ENCODE results near the gene POLDIP3. TPM values are rescaled to one million over a fixed set of nuclear protein-coding genes. Genes with fewer than 3 reads are reported as not detected.

The POLDIP3 gene
- total and polyA plus RNA-seq, 5 donors = 20.8 to 44.7 (median 35.5) TPM

DNA sequence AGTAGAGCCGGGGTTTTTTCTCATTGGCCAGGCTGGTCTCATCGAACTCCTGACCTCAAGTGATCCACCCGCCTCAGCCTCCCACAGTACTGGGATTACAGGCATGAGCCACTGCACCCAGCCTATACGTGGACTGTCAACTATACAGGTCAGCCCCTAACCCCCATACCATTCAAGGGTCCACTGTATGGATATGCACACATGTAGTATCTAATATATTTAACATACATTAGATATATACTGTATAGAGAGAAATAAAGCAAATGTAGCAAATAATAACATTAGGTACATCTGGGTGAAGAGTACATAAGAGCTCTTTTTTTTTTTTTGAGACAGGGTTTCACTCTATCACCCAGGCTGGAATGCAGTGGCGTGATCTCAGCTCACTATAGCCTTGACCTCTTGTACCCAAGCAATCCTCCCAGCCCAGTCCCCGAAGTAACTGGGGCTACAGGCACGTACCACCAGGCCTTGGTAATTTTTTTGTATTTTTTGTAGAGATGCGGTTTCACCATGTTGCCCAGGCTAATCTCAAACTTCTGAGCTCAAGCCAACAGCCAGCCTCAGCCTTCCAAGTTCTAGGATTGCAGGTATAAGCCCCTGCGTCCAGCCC, 27.2 kb upstream of the POLDIP3 start:
- peaks cover 29% of the 10 kb centered on the region for H3K4me1 ChIP-seq (ENCODE audit: control insufficient read depth, insufficient read depth, low read length)
- no peaks in the 10 kb centered on the region for H3K27me3 ChIP-seq (ENCODE audit: control insufficient read depth, insufficient read depth)
- DNase-seq (peak in 1 of 3 donors; percentile 18), ATAC-seq (no peak)
- peak overlapping the region; percentile 12 for H3K27ac ChIP-seq (ENCODE audit: low read length)
- intact Hi-C loops (cut with DNase I) = no loop called here
- 61% methylated on average over 9 of the region's 9 CpGs for WGBS
- H3K9me3 ChIP-seq (ENCODE audit: control insufficient read depth, low read length) = no peaks in the 10 kb centered on the region
- H3K4me3 ChIP-seq (ENCODE audit: low read length) = no peak overlapping the region

DNA sequence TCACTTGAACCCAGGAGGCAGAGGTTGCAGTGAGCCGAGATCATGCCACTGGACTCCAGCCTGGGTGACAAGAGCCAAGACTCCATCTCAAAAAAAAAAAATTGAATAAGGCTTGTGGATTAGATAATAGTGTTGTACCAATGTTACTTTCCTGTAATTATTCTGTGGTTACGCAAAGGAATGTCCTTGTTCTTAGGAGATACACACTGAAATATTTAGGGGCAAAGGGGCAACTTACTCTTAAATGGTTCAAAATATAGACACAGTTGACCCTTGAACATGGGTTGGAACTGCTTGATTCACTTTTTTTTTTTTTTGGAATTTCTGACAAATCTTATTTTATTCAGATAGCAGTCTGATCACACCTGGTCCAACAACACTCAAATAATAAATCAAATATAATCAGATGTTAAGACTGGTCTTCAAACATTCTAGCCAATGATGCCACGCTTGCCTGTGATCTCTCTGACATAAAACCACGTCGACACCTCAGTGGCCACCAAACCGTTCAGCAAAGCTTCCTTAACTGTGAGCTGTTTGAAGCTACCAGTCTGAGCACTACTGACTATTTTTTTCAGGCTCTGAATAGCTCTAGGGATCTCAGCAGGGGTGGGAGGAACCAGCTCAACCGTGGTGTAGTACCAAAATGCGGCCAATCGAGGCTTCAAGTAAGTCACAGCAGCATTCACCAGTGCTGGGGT, 25.0 kb upstream of the POLDIP3 start:
- WGBS = 69% methylated on average over 9 of the region's 9 CpGs
- Histone ChIP-seq H3K27me3 (ENCODE audit: control insufficient read depth, insufficient read depth) (no peaks in the 10 kb centered on the region), H3K27ac (ENCODE audit: low read length) (peak overlapping the region; percentile 39), H3K4me1 (ENCODE audit: control insufficient read depth, insufficient read depth, low read length) (peaks cover 14% of the 10 kb centered on the region), H3K4me3 (ENCODE audit: low read length) (no peak overlapping the region), H3K9me3 (ENCODE audit: control insufficient read depth, low read length) (no peaks in the 10 kb centered on the region)
- no peak for ATAC-seq
- intact Hi-C loops (cut with DNase I) = no loop called here
- peak in 1 of 3 donors; percentile 19 for DNase-seq

GRCh38 chr22:42637555-42637954, 22.9 kb upstream of the POLDIP3 start:
- ATAC-seq = no peak
- intact Hi-C loops (cut with DNase I) = no loop called here
- Histone ChIP-seq H3K4me3 (ENCODE audit: low read length) (no peak overlapping the region), H3K27ac (ENCODE audit: low read length) (no peak overlapping the region), H3K27me3 (ENCODE audit: control insufficient read depth, insufficient read depth) (no peaks in the 10 kb centered on the region), H3K4me1 (ENCODE audit: control insufficient read depth, insufficient read depth, low read length) (no peaks in the 10 kb centered on the region), H3K9me3 (ENCODE audit: control insufficient read depth, low read length) (no peaks in the 10 kb centered on the region)
- WGBS = 84% methylated on average over 12 of the region's 12 CpGs
- no peak for DNase-seq

DNA sequence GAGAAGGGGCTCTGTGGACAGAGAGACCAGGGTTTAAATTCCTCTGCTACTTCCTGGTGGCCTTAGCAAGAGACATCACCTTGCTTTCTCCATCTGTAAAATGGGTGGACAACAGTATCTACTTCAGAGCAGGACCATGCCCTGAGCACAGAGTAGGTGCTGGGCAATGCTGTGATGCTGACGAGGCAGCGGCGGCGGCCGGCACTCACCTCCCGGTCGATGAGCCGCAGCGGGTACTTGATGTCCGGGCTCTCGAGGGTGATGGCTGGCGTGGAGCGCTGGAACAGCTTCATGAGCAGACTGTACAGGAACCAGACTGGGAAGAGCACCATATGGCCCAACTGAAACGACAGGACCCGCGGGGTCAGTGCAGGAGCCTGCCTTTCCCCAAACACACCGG, 21.8 kb upstream of the POLDIP3 start:
- WGBS = 93% methylated on average over 17 of the region's 17 CpGs
- no peak for DNase-seq
- no peak for ATAC-seq
- Histone ChIP-seq H3K9me3 (ENCODE audit: control insufficient read depth, low read length) (no peaks in the 10 kb centered on the region), H3K27me3 (ENCODE audit: control insufficient read depth, insufficient read depth) (no peaks in the 10 kb centered on the region), H3K4me3 (ENCODE audit: low read length) (no peak overlapping the region), H3K27ac (ENCODE audit: low read length) (no peak overlapping the region), H3K4me1 (ENCODE audit: control insufficient read depth, insufficient read depth, low read length) (no peaks in the 10 kb centered on the region)
- intact Hi-C loops (cut with DNase I) = no loop called here

DNA sequence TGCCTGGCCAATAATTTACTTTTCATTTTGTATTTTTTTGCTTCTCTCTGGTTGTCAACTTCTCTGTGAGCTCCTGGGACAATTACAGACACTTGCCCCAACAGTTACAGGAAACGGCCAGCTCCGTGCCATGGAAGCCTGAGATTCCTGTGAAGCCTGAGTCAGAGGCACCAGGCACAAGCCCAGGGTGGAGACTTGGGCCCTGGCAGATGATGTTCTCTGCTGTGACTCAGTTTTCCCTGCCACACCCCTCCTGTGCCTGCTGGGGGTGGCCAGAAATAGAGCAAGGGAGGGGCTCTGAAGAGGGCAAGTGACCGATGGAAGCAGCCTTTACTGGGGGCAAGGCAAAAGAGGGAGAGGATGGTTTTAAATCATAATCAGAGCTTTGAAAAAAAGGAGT, 20.8 kb upstream of the POLDIP3 start:
- H3K4me3 ChIP-seq (ENCODE audit: low read length) = no peak overlapping the region
- no peaks in the 10 kb centered on the region for H3K4me1 ChIP-seq (ENCODE audit: control insufficient read depth, insufficient read depth, low read length)
- 52% methylated on average over 3 of the region's 3 CpGs for WGBS
- peak overlapping the region; percentile 63 for H3K27ac ChIP-seq (ENCODE audit: low read length)
- DNase-seq (peak; percentile 68 to 81 (median 77)), ATAC-seq (peak; percentile 82 to 92)
- intact Hi-C loops (cut with DNase I) = no loop called here
- no peaks in the 10 kb centered on the region for H3K9me3 ChIP-seq (ENCODE audit: control insufficient read depth, low read length)
- H3K27me3 ChIP-seq (ENCODE audit: control insufficient read depth, insufficient read depth) = no peaks in the 10 kb centered on the region

DNA sequence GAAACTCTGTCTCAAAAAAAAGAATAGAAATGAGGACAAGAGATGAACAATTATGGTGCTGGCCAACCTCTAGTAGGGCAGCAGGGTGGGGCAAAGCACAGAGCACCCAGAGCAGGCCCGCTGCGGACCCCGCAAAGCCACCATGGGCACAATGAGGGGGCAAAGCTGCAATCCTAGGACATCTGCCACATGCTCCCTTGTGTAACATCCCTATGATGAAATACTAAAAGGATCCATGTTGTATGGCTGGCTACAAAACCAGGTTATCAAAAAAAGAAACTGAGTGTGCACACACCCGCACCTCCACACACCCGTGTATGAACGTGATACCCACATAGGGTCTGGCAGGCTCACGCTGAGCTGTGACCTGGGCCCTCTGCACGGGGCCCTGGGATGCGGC, 18.3 kb upstream of the POLDIP3 start:
- intact Hi-C loops (cut with DNase I) = no loop called here
- Histone ChIP-seq H3K9me3 (ENCODE audit: control insufficient read depth, low read length) (no peaks in the 10 kb centered on the region), H3K4me1 (ENCODE audit: control insufficient read depth, insufficient read depth, low read length) (no peaks in the 10 kb centered on the region), H3K27ac (ENCODE audit: low read length) (no peak overlapping the region), H3K4me3 (ENCODE audit: low read length) (no peak overlapping the region), H3K27me3 (ENCODE audit: control insufficient read depth, insufficient read depth) (no peaks in the 10 kb centered on the region)
- WGBS = 90% methylated on average over 9 of the region's 9 CpGs
- no peak for DNase-seq
- no peak for ATAC-seq

DNA sequence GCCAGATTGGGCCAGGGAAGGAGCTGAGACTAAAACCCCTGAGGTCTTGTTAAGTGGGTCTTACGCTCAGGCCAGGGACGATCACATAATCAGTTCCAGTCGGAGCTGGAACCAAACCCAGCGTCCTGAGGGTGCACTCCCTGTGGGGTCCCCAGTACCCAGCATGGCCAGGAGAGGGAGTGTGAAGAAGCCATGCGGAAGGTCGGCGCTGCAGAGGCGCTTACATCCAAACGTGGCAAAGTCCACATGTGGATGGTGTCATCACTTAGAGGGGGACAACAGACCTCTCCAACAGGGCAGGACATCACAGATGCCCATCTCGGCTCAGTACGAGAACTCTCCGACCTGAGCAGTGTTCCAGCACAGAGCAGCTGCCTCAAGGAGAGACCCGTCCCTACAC, 17.4 kb upstream of the POLDIP3 start:
- Histone ChIP-seq H3K4me1 (ENCODE audit: control insufficient read depth, insufficient read depth, low read length) (no peaks in the 10 kb centered on the region), H3K27ac (ENCODE audit: low read length) (no peak overlapping the region), H3K4me3 (ENCODE audit: low read length) (no peak overlapping the region), H3K9me3 (ENCODE audit: control insufficient read depth, low read length) (no peaks in the 10 kb centered on the region), H3K27me3 (ENCODE audit: control insufficient read depth, insufficient read depth) (no peaks in the 10 kb centered on the region)
- no peak for ATAC-seq
- DNase-seq = no peak
- intact Hi-C loops (cut with DNase I) = no loop called here
- WGBS = 72% methylated on average over 13 of the region's 13 CpGs

DNA sequence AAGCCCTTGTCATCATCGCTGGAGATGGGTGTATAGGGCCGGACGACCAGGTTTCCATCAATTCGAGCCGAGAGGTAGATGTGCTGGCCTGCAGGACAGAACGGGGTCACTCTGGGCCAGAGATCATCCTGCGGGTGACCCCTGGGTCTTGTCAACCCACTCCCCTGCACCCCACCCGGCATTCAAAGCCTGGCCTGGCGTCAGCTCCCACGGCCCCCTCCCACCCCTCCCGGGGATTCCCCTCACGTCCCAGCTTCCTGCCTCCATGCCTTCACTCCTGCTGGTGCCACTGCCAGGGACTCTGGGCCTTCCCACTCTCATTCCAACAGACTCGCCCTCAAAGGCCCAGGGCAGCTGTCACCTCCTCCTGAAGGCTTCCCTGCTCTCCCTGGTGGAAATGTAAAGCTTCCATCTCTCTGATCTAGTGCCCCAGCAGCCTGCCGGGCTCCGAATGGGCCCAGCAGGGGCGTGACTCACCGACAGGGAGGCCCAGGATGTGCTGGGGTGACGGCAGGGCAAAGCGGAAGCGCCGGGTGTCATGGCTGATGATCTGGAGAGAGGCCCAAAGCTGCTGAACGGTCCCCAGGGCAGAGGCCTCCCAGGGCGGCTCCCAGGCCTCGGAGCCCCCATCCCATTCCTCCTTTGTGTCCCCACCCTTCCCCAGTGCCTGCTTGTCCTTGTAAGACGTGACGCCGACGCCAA, 16.4 kb upstream of the POLDIP3 start:
- no peaks in the 10 kb centered on the region for H3K9me3 ChIP-seq (ENCODE audit: control insufficient read depth, low read length)
- peak in 1 of 3 donors; percentile 50 for DNase-seq
- no peak overlapping the region for H3K4me3 ChIP-seq (ENCODE audit: low read length)
- intact Hi-C loops (cut with DNase I) = no loop called here
- no peaks in the 10 kb centered on the region for H3K4me1 ChIP-seq (ENCODE audit: control insufficient read depth, insufficient read depth, low read length)
- 82% methylated on average over 28 of the region's 28 CpGs for WGBS
- H3K27me3 ChIP-seq (ENCODE audit: control insufficient read depth, insufficient read depth) = no peaks in the 10 kb centered on the region
- H3K27ac ChIP-seq (ENCODE audit: low read length) = no peak overlapping the region
- ATAC-seq = no peak

DNA sequence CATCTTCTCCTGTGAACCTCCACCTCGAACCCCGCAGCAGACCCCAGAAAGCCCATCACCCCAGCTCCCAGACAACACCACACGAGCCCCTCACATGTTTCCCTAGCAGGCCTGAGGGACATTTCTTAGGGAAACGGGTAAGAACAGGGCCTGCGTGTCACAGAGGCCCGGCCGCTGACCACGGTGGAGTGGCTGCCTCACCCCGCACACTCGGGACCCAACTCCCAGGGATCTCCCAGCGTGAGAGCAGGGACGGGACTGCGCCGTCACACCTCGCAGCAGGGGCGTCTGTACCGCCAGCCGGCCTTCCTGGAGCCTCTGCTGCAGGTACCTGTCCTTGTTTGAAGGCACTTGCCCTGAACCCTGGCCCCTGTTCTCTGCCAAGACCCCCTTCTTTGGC, 15.5 kb upstream of the POLDIP3 start:
- Histone ChIP-seq H3K4me1 (ENCODE audit: control insufficient read depth, insufficient read depth, low read length) (no peaks in the 10 kb centered on the region), H3K9me3 (ENCODE audit: control insufficient read depth, low read length) (no peaks in the 10 kb centered on the region), H3K27ac (ENCODE audit: low read length) (no peak overlapping the region), H3K27me3 (ENCODE audit: control insufficient read depth, insufficient read depth) (no peaks in the 10 kb centered on the region), H3K4me3 (ENCODE audit: low read length) (no peak overlapping the region)
- no peak for ATAC-seq
- 97% methylated on average over 18 of the region's 18 CpGs for WGBS
- peak in 1 of 3 donors; percentile 44 for DNase-seq
- intact Hi-C loops (cut with DNase I) = no loop called here

GRCh38 chr22:42627981-42628380, 13.3 kb upstream of the POLDIP3 start:
- ATAC-seq = no peak
- no peaks in the 10 kb centered on the region for H3K27me3 ChIP-seq (ENCODE audit: control insufficient read depth, insufficient read depth)
- H3K4me1 ChIP-seq (ENCODE audit: control insufficient read depth, insufficient read depth, low read length) = no peaks in the 10 kb centered on the region
- no peak overlapping the region for H3K27ac ChIP-seq (ENCODE audit: low read length)
- peak in 1 of 3 donors; percentile 19 for DNase-seq
- H3K9me3 ChIP-seq (ENCODE audit: control insufficient read depth, low read length) = no peaks in the 10 kb centered on the region
- H3K4me3 ChIP-seq (ENCODE audit: low read length) = no peak overlapping the region
- intact Hi-C loops (cut with DNase I) = no loop called here
- WGBS = 95% methylated on average over 9 of the region's 9 CpGs

DNA sequence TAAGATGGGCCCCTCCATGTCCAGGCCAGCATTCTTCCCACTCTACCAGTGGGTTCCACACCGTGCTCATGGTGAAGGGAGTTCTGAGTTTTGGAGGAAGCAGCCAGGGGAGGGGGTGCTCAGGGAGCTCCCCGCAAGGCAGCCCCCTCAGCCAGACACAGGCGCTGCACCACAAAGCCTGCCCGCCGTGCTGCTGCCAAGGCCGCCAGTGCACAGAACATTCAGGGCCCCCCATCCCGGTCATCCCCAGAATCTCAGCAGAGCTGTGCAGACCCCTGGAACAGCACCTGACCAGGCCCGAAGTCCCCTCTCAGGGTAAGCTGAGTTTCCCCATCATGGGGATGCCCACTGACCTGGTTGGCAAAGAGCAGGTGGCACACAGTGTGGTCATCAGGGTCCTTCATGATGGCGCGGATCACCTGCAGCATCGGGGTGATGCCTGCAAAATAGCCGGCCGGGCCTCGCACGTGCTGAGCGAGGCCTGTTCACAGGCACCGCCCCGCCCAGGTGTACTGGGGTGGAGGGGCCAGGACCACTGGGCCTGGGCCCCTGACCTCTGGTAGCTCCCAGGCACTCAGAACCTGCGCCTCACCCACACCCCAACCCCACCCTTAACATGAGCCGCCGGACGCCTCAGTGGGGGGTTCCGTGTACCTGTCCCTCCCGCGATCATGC, 12.4 kb upstream of the POLDIP3 start:
- Histone ChIP-seq H3K27ac (ENCODE audit: low read length) (no peak overlapping the region), H3K9me3 (ENCODE audit: control insufficient read depth, low read length) (no peaks in the 10 kb centered on the region), H3K27me3 (ENCODE audit: control insufficient read depth, insufficient read depth) (no peaks in the 10 kb centered on the region), H3K4me1 (ENCODE audit: control insufficient read depth, insufficient read depth, low read length) (no peaks in the 10 kb centered on the region), H3K4me3 (ENCODE audit: low read length) (no peak overlapping the region)
- ATAC-seq (no peak), DNase-seq (peak in 1 of 3 donors; percentile 51)
- intact Hi-C loops (cut with DNase I) = no loop called here
- WGBS = 92% methylated on average over 25 of the region's 25 CpGs

All from right cardiac atrium (tissue), 5 donors.